HCT116 (cell line): Measurements from ENCODE around the gene POLN. TPM values are rescaled to one million over a fixed set of nuclear protein-coding genes. Genes with fewer than 3 reads are reported as not detected.

Source experiments
- ATAC-seq: fragments of 200-7000 bp; cut with Tn5 transposase; 2 replicates; pipeline ENCODE4 v1.9.1; 2020; ENCODE audit warnings: mild to moderate bottlenecking, moderate library complexity
- BruUV-seq: library from RNA; stranded (reverse); fragments of 400-500 nt; replicated peaks from 2 replicates; lab custom pipeline; 2021; lab: Mats Ljungman, UMichigan
- CTCF ChIA-PET: fragments of 300-600 bp; sonication (Branson Sonifier 250); formaldehyde crosslinking; loops from one replicate; lab custom pipeline; 2021; ENCODE audit warnings: antibody characterized with exemption; lab: Charles Lee
- POLR2A ChIA-PET: fragments of 300-600, 350-600 bp; sonication (Branson Sonifier 250); formaldehyde crosslinking; loops from one replicate; lab custom pipeline; 2021; ENCODE audit warnings: antibody characterized with exemption; lab: Charles Lee
- RAD21 ChIA-PET, 2 experiments: fragments of 300-600 bp; sonication (Branson Sonifier 250); formaldehyde crosslinking; loops; one replicate each; lab custom pipeline; 2023; ENCODE audit warnings: low total read pairs in 2 of 2; ENCODE audit not compliant: uncharacterized antibody in 2 of 2, unreplicated experiment in 2 of 2, low non-redundant PET in 1 of 2; lab: Charles Lee
- DNase-seq: peaks from one replicate; pipeline ENCODE4 v3.0.0-alpha.2; 2010; ENCODE audit warnings: low read depth, low spot score
- H2AFZ ChIP-seq: fragments of 200-600 bp; shearing (Covaris generic), sonication (generic); 2 replicates; pipeline ENCODE4 v1.6.1; 2017; ENCODE audit warnings: low read depth, mixed run types, mixed read lengths, antibody characterized with exemption, low read length; ENCODE audit not compliant: poor library complexity, severe bottlenecking
- H3K27ac ChIP-seq: 2 replicates; pipeline ENCODE4 v1.5.1; 2012; ENCODE audit warnings: low read depth, low read length
- H3K27me3 ChIP-seq: fragments of 200-600 bp; sonication (generic); 2 replicates; pipeline ENCODE4 v1.6.1; 2016; ENCODE audit warnings: mixed run types, low read length, mixed read lengths; ENCODE audit not compliant: insufficient read depth
- H3K36me3 ChIP-seq, 2 experiments: fragments of 200-500 bp in 1 of 2; fragments of 200-600 bp in 1 of 2; sonication (Bioruptor generic) in 1 of 2; sonication (generic) in 1 of 2; 2 replicates each; pipeline versions ENCODE4 v1.5.1 to v1.6.1; 2014 to 2016; ENCODE audit warnings: low read length in 2 of 2, inconsistent platforms in 1 of 2, mixed read lengths in 1 of 2, mixed run types in 1 of 2; ENCODE audit not compliant: insufficient read depth in 2 of 2, control insufficient read depth in 1 of 2
- H3K4me1 ChIP-seq, 2 experiments: fragments of 200-600 bp in 1 of 2; sonication (generic) in 1 of 2; 2 replicates each; pipeline versions ENCODE4 v1.5.1 to v1.6.1; 2012 to 2017; ENCODE audit warnings: low read length in 2 of 2, inconsistent platforms in 1 of 2, mild to moderate bottlenecking in 1 of 2, mixed read lengths in 1 of 2, mixed run types in 1 of 2, moderate library complexity in 1 of 2; ENCODE audit not compliant: insufficient read depth in 2 of 2, control insufficient read depth in 1 of 2
- H3K4me2 ChIP-seq: fragments of 200-600 bp; sonication (generic); 2 replicates; pipeline ENCODE4 v1.6.1; 2017; ENCODE audit warnings: mixed run types, low read length, mixed read lengths
- H3K4me3 ChIP-seq, 2 experiments: fragments of 200-600 bp in 1 of 2; sonication (generic) in 1 of 2; replicated peaks in 1 of 2; 2 replicates each; pipeline ENCODE4 v1.5.1; 2011 to 2016; ENCODE audit warnings: low read length in 2 of 2, control low read depth in 1 of 2, low read depth in 1 of 2, mild to moderate bottlenecking in 1 of 2, mixed read lengths in 1 of 2, mixed run types in 1 of 2
- H3K79me2 ChIP-seq: fragments of 200-600 bp; sonication (generic); 2 replicates; pipeline ENCODE4 v1.6.1; 2017; ENCODE audit warnings: mild to moderate bottlenecking, mixed run types, low read length, moderate library complexity, mixed read lengths; ENCODE audit not compliant: insufficient read depth
- H3K9ac ChIP-seq: fragments of 200-600 bp; sonication (generic); 2 replicates; pipeline ENCODE4 v1.6.1; 2016; ENCODE audit warnings: low read length, mixed read lengths
- H3K9me2 ChIP-seq: fragments of 200-600 bp; sonication (generic), shearing (Covaris generic); 2 replicates; pipeline ENCODE4 v1.6.1; 2017; ENCODE audit warnings: mixed run types, mild to moderate bottlenecking, moderate library complexity; ENCODE audit not compliant: insufficient read depth
- H3K9me3 ChIP-seq, 2 experiments: fragments of 200-500 bp in 1 of 2; fragments of 200-600 bp in 1 of 2; sonication (Bioruptor generic) in 1 of 2; sonication (generic) in 1 of 2; 2 replicates each; pipeline ENCODE4 v1.6.1; 2014 to 2017; ENCODE audit warnings: low read length in 2 of 2, mixed read lengths in 2 of 2, inconsistent platforms in 1 of 2, low read depth in 1 of 2, mild to moderate bottlenecking in 1 of 2, mixed run types in 1 of 2, moderate library complexity in 1 of 2; ENCODE audit not compliant: control insufficient read depth in 1 of 2, insufficient read depth in 1 of 2
- H4K20me1 ChIP-seq: fragments of 200-600 bp; sonication (generic), shearing (Covaris generic); 2 replicates; pipeline ENCODE4 v1.6.1; 2017; ENCODE audit warnings: mixed run types, mild to moderate bottlenecking, moderate library complexity; ENCODE audit not compliant: insufficient read depth
- CBX3 ChIP-seq: IDR thresholded peaks from 2 replicates; pipeline ENCODE4 v1.6.1; 2012; ENCODE audit warnings: low read depth
- CEBPB ChIP-seq: IDR thresholded peaks from 2 replicates; pipeline ENCODE4 v1.6.1; 2012; ENCODE audit warnings: low read depth
- EGR1 ChIP-seq: IDR thresholded peaks from 2 replicates; pipeline ENCODE4 v1.6.1; 2012; ENCODE audit warnings: low read depth
- ELF1 ChIP-seq: IDR thresholded peaks from 2 replicates; pipeline ENCODE4 v1.6.1; 2012; ENCODE audit warnings: low read depth, borderline replicate concordance
- POLR2AphosphoS5 ChIP-seq: IDR thresholded peaks from 2 replicates; pipeline ENCODE4 v1.6.1; 2011; ENCODE audit warnings: mild to moderate bottlenecking, low read depth, low read length, moderate library complexity
- REST ChIP-seq: IDR thresholded peaks from 2 replicates; pipeline ENCODE4 v1.6.1; 2012; ENCODE audit warnings: low read depth
- SIN3A ChIP-seq: IDR thresholded peaks from 2 replicates; pipeline ENCODE4 v1.6.1; 2012; ENCODE audit warnings: low read depth
- SP1 ChIP-seq: IDR thresholded peaks from 2 replicates; pipeline ENCODE4 v1.6.1; 2012; ENCODE audit warnings: low read depth
- YY1 ChIP-seq: IDR thresholded peaks from 2 replicates; pipeline ENCODE4 v1.6.1; 2011; ENCODE audit warnings: low read length, low read depth, moderate library complexity, mild to moderate bottlenecking; ENCODE audit not compliant: insufficient replicate concordance; ENCODE audit errors: extremely low read depth
- ZFX ChIP-seq: fragments of 450-650 bp; IDR thresholded peaks from 2 replicates; pipeline ENCODE4 v1.6.1; 2017
- intact Hi-C: fragments of 100-400 bp; cut with micrococcal nuclease; formaldehyde crosslinking; loops from 2 replicates; pipeline ENCODE4 v1.10.0; 2022
- total RNA-seq: library from RNA; stranded (reverse); gene quantifications from one replicate; pipeline ENCODE4 v1.2.1, GENCODE V29; 2021; ENCODE audit not compliant: unreplicated experiment

Gene POLN
- total RNA-seq, 1 experiment from 2014 or later: 3.1 TPM

- ChIA-PET CTCF (no interaction called here), RAD21 (no interaction called here), POLR2A (no interaction called here)
- no peak for ATAC-seq
- H3K9ac ChIP-seq: no peak overlapping the region
- no peak for DNase-seq
- H4K20me1 ChIP-seq: no peaks in the 10 kb centered on the region
- H3K9me3 ChIP-seq: no peaks in the 10 kb centered on the region
- TF ChIP-seq SP1 (no peak), EGR1 (no peak), POLR2AphosphoS5 (no peak), REST (no peak), SIN3A (no peak), YY1 (no peak), ZFX (no peak), CBX3 (no peak), CEBPB (no peak), ELF1 (no peak)
- H3K4me2 ChIP-seq: no peak overlapping the region
- no peaks in the 10 kb centered on the region for H3K27me3 ChIP-seq
- intact Hi-C loops: no loop called here
- no TSS peak for BruUV-seq
- H3K27ac ChIP-seq: no peak overlapping the region
- no peaks in the 10 kb centered on the region for H3K9me2 ChIP-seq
- H3K79me2 ChIP-seq: no peaks in the 10 kb centered on the region
- no peaks in the 10 kb centered on the region for H3K4me1 ChIP-seq
- no peak overlapping the region for H3K4me3 ChIP-seq
- H2AFZ ChIP-seq: no peak overlapping the region
- H3K36me3 ChIP-seq: no peaks in the 10 kb centered on the region
These were observed 91.8 kb downstream of the POLN start for GRCh38 chr4:2150076-2150475.
